Measurements from ENCODE around the gene ZNF385A.
"Not testable (repeated sequence)": the region's sequence is repeated elsewhere in the genome, so short reads cannot be mapped to it uniquely, and the experiment has no call there.

Gene ZNF385A

GRCh38 chr12:54372113-54372806 lies 12.3 kb downstream of the ZNF385A start:
- DNase-seq, result no peak

GRCh38 chr12:54371328-54372112 lies 13.0 kb downstream of the ZNF385A start:
- no peak for DNase-seq

GRCh38 chr12:54370171-54370730 lies 14.3 kb downstream of the ZNF385A start:
- no peak for DNase-seq

GRCh38 chr12:54369597-54370131 lies 14.9 kb downstream of the ZNF385A start:
- no peak for DNase-seq

GRCh38 chr12:54368709-54369596 lies 15.6 kb downstream of the ZNF385A start:
- DNase-seq, result no peak

GRCh38 chr12:54368025-54368708 lies 16.4 kb downstream of the ZNF385A start:
- DNase-seq, result no peak

- DNase-seq, result no peak
Measured at GRCh38 chr12:54364413-54364812, 20.1 kb downstream of the ZNF385A start, which contains the start of gene GPR84. GPR84 (minus strand) TSS chr12:54364486; CDS start chr12:54363851, 635 bp downstream.

- DNase-seq, result no peak
Measured at GRCh38 chr12:54363618-54364017, 20.9 kb downstream of the ZNF385A start.

- no peak for DNase-seq
Measured at GRCh38 chr12:54363047-54363446, 21.5 kb downstream of the ZNF385A start.

GRCh38 chr12:54360717-54361456 lies 23.6 kb downstream of the ZNF385A start:
- no peak for DNase-seq

- DNase-seq, result no peak
Measured at GRCh38 chr12:54359762-54360351, 24.7 kb downstream of the ZNF385A start.

GRCh38 chr12:54358945-54359761 lies 25.4 kb downstream of the ZNF385A start:
- no peak for DNase-seq

GRCh38 chr12:54358191-54358944 lies 26.2 kb downstream of the ZNF385A start:
- no peak for DNase-seq

GRCh38 chr12:54357506-54358190 lies 26.9 kb downstream of the ZNF385A start:
- DNase-seq, result no peak

GRCh38 chr12:54356951-54357356 lies 27.6 kb downstream of the ZNF385A start:
- no peak for DNase-seq

GRCh38 chr12:54356228-54356627 lies 28.3 kb downstream of the ZNF385A start:
- no peak for DNase-seq

GRCh38 chr12:54355104-54355815 lies 29.3 kb downstream of the ZNF385A start:
- DNase-seq, result no peak

- DNase-seq, result not testable (repeated sequence)
Measured at GRCh38 chr12:54354271-54354670, 30.3 kb downstream of the ZNF385A start.
